Measurements from ENCODE around the gene FGFR3. TPM values are rescaled to one million over a fixed set of nuclear protein-coding genes. Genes with fewer than 3 reads are reported as not detected.

Gene FGFR3
- total and polyA plus RNA-seq, 8 donors, result 1.2 to 530 (median 26.9) TPM

- WGBS, 5 donors, result 83 to 91% (median 87%) methylated on average over 13 to 18 of the region's 18 CpGs
- no peaks in the 10 kb centered on the region for H3K36me3 ChIP-seq
- no peak for DNase-seq
- no peak overlapping the region for H3K4me3 ChIP-seq
- TF ChIP-seq EP300 (IDR thresholded peaks at IDR 0.05) (no peak), POLR2AphosphoS5 (IDR thresholded peaks at IDR 0.05) (no peak), POLR2A (IDR thresholded peaks at IDR 0.05) (no peak), CTCF (IDR thresholded peaks at IDR 0.05) (no peak)
- intact Hi-C loops (cut with DNase I; ENCODE audit: low total_unique reads), result no loop called here
- no peaks in the 10 kb centered on the region for H3K9me3 ChIP-seq
- H3K27ac ChIP-seq, result no peak overlapping the region
- H3K27me3 ChIP-seq, result peaks cover 0 to 34% (median 4%) of the 10 kb centered on the region in 3 donors
- H3K4me1 ChIP-seq, result peaks cover 29 to 52% (median 46%) of the 10 kb centered on the region in 4 donors
These were observed 42.5 kb upstream of the FGFR3 start for GRCh38 chr4:1750381-1751154.

- intact Hi-C loops (cut with DNase I; ENCODE audit: low total_unique reads), result no loop called here
- H3K27ac ChIP-seq, result no peak overlapping the region
- DNase-seq, result no peak
- H3K9me3 ChIP-seq, result no peaks in the 10 kb centered on the region
- TF ChIP-seq POLR2A (IDR thresholded peaks at IDR 0.05), result no peak
- H3K4me1 ChIP-seq, result peaks cover 29 to 50% (median 43%) of the 10 kb centered on the region in 4 donors
- no peak overlapping the region for H3K4me3 ChIP-seq
- no peaks in the 10 kb centered on the region for H3K36me3 ChIP-seq
- peaks cover 0 to 31% (median 4%) of the 10 kb centered on the region in 3 donors for H3K27me3 ChIP-seq
- WGBS, 5 donors, result 84 to 92% (median 87%) methylated on average over 15 to 31 of the region's 31 CpGs
These were observed 41.8 kb upstream of the FGFR3 start for GRCh38 chr4:1751155-1751918.

- 28 to 80% (median 51%) methylated on average over 1 to 8 of the region's 8 CpGs for WGBS, 5 donors
- Histone ChIP-seq H3K9me3 (no peaks in the 10 kb centered on the region), H3K27me3 (peaks cover 0 to 29% (median 4%) of the 10 kb centered on the region in 3 donors), H3K36me3 (no peaks in the 10 kb centered on the region), H3K27ac (peak overlapping the region in 1 of 5 donors; percentile 42), H3K4me3 (no peak overlapping the region), H3K4me1 (peaks cover 24 to 44% (median 38%) of the 10 kb centered on the region in 4 donors)
- intact Hi-C loops (cut with DNase I; ENCODE audit: low total_unique reads), result no loop called here
- DNase-seq, result peak in 1 of 2 donors; percentile 62
- TF ChIP-seq POLR2A (IDR thresholded peaks at IDR 0.05) (no peak), CTCF (IDR thresholded peaks at IDR 0.05) (no peak), EP300 (IDR thresholded peaks at IDR 0.05) (no peak), POLR2AphosphoS5 (IDR thresholded peaks at IDR 0.05) (no peak)
These were observed 41.2 kb upstream of the FGFR3 start for GRCh38 chr4:1751919-1752283.

GRCh38 chr4:1752284-1753041 lies 40.6 kb upstream of the FGFR3 start:
- Histone ChIP-seq H3K27ac (peak overlapping the region in 2 of 5 donors; percentile 22 to 42), H3K9me3 (no peaks in the 10 kb centered on the region), H3K4me1 (peaks cover 18 to 38% (median 33%) of the 10 kb centered on the region in 4 donors), H3K27me3 (peaks cover 0 to 29% (median 4%) of the 10 kb centered on the region in 3 donors), H3K36me3 (no peaks in the 10 kb centered on the region), H3K4me3 (no peak overlapping the region)
- intact Hi-C loops (cut with DNase I; ENCODE audit: low total_unique reads), result no loop called here
- DNase-seq, result peak; percentile 44 to 80
- TF ChIP-seq EP300 (IDR thresholded peaks at IDR 0.05) (no peak), POLR2A (IDR thresholded peaks at IDR 0.05) (no peak), CTCF (IDR thresholded peaks at IDR 0.05) (no peak), POLR2AphosphoS5 (IDR thresholded peaks at IDR 0.05) (no peak)
- 26 to 31% (median 28%) methylated on average over 15 to 35 of the region's 35 CpGs for WGBS, 5 donors
